Choroid plexus epithelial cell (primary cell): Measurements from ENCODE around the gene PPP1R26.
"Not testable (repeated sequence)": the region's sequence is repeated elsewhere in the genome, so short reads cannot be mapped to it uniquely, and the experiment has no call there.

ENCODE experiments used
- DNase-seq: peaks from one replicate; pipeline ENCODE4 v3.0.0-alpha.2; 2010; ENCODE audit warnings: low read depth
- H3K4me3 ChIP-seq: 2 replicates; pipeline ENCODE4 v1.5.1; 2011; ENCODE audit warnings: low read depth, mild to moderate bottlenecking, control low read depth, low read length, moderate library complexity
- TF ChIP-seq, protein P1 (sequence below): conservative IDR thresholded peaks from 2 replicates; pipeline ENCODE4 v1.5.1; 2011; ENCODE audit warnings: low read depth, mild to moderate bottlenecking, control low read depth, inconsistent platforms, low read length, moderate library complexity

The PPP1R26 gene

DNA sequence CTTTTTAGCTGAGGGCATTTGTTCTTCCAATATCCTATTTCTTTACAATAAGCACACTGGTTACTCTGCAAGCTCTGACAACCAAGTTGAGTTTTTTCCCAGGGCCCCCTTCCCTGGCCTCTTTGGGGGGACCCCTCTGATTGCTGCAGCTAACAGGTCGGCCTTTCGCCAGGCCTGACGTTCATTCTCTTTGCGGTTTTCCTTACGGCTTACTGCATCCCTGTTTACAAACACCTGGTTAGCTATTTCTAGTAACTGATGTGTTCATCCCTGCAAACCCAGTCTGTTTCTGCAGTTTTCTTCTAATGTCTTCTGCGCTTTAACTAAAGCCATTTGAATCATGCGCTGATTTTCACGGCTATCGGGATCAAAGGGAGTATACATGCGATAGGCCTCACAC, 37.5 kb upstream of the PPP1R26 start:
- no peak overlapping the region for H3K4me3 ChIP-seq
- TF ChIP-seq, protein P1, sequence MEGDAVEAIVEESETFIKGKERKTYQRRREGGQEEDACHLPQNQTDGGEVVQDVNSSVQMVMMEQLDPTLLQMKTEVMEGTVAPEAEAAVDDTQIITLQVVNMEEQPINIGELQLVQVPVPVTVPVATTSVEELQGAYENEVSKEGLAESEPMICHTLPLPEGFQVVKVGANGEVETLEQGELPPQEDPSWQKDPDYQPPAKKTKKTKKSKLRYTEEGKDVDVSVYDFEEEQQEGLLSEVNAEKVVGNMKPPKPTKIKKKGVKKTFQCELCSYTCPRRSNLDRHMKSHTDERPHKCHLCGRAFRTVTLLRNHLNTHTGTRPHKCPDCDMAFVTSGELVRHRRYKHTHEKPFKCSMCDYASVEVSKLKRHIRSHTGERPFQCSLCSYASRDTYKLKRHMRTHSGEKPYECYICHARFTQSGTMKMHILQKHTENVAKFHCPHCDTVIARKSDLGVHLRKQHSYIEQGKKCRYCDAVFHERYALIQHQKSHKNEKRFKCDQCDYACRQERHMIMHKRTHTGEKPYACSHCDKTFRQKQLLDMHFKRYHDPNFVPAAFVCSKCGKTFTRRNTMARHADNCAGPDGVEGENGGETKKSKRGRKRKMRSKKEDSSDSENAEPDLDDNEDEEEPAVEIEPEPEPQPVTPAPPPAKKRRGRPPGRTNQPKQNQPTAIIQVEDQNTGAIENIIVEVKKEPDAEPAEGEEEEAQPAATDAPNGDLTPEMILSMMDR, result no peak
- peak; percentile 33 for DNase-seq

DNA sequence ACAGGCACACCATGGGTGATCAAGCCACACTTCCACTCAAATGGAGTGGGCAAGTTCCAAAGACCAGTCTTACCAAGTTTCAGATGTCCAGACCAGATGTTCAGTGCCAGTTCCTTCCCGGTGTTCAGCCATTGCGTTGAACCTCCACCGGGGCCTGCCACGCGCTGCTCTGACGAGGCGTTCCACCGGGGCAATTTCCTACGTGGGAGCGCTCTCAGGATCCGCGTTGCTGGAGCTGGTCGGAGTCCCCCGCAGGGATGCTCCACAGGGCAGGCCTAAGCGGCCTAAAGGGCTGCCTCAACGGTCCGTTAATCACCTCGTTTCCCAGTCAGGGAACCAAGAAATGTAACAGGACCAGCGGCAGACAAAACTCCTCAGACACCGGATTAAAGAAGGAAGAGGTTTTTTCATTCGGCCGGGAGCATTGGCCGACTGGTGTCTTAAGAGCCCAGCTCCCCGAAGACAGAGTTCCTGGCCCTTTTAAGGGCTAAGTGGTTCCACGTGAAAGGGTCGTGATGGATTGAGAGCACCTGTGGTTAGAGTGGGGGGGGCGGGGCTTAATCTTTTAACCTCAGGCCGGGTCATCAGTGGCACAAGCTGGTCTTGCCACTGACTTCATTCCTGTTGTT, 35.7 kb upstream of the PPP1R26 start:
- TF ChIP-seq, protein P1, result no peak
- H3K4me3 ChIP-seq, result no peak overlapping the region
- DNase-seq, result no peak

DNA sequence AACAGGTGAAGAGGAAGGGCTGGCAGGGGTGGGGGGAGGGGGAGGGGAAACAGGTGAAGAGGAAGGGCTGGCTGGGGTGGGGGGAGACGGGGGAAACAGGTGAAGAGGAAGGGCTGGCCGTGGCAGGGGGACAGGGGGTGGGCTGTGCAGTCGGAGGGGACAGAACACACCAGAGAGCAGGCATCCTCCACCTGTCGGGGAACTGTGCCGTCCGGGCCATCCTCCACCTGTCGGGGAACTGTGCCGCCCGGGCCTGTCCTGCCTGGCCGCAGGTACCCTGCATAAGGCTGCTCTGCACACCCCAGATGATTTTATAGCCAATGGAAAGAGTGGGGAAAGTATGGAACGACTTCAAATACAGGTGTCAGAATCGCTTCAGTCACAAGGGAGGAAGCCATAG, 32.5 kb upstream of the PPP1R26 start:
- DNase-seq, result no peak

DNA sequence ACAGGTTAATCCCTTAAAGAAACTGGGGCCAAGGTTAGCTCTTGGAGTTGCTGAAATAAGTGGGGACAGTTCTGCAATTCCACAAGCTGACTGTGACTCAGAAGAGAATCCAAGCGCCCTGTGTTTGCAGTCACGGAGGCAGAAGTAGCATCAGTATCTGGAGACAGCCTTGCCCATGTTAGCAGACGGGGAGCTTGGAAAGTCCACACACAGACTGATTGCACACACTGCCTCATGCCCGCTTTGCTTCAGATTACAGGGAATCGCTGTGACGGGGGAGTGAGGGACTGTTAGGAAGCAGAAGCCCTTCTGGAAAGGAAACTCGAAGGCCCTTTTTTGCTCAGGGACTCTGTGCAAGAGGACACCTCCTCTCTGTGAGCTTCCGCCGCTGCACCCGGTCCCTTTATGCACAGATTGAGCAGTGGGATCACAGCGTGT, 30.9 kb upstream of the PPP1R26 start:
- DNase-seq, result no peak
- TF ChIP-seq, protein P1, result no peak
- no peak overlapping the region for H3K4me3 ChIP-seq

More for the DNA sequence above, 32.5 kb upstream of the PPP1R26 start:
- TF ChIP-seq, protein P1, result no peak
- no peak overlapping the region for H3K4me3 ChIP-seq

DNA sequence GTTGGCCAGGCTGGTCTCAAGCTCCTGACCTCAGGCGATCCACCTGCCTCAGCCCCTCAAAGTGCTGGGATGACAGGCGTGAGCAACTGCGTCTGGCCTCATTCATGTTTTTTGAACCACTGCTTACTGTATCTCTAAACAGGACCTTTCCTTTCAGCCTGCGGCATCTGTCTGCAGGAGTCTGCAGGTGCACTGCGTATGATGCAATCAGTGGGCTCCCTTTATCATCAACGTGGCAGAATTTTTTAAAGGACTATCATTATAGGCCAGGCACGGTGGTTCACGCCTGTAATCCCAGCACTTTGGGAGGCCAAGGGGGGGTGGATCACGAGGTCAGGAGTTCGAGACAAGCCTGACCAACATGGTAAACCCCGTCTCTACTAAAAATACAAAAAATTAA, 30.1 kb upstream of the PPP1R26 start:
- H3K4me3 ChIP-seq, DNase-seq: not testable (repeated sequence)

DNA sequence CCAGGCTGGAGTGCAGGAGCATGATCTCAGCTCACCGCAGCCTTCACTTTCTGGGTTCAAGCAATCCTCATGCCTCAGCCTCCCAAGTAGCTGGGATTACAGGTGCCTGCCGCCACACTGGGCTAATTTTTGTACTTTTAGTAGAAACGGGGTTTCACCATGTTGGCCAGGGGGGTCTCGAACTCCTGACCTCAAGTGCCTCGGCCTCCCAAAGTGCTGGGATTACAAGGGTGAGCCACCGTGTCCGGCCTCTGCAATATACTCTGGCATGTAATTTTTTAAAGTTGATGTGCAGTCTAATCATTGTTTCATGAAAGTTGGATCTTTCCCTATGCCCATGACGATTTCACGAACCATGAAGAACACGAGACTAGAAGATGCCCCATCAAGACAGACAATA, 28.6 kb upstream of the PPP1R26 start:
- no peak overlapping the region for H3K4me3 ChIP-seq
- TF ChIP-seq, protein P1, result no peak
- no peak for DNase-seq

DNA sequence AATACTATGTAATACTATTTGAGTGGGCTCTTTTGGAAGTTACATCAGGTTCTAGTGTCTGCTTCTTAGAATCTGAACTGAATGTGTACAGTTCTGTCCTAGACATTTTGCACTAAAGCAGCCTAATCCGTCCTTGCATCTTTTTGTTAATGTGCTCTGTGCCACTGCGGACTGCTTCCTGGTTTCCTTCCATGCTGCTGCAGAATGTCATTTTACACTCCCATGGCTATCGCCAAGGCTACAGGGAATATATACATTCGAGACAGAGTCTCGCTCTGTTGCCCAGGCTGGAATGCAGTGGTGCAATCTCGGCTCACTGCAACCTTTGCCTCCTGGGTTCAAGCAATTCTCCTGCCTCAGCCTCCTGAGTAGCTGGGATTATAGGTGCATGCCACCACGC, 27.7 kb upstream of the PPP1R26 start:
- not testable (repeated sequence) for DNase-seq, H3K4me3 ChIP-seq

DNA sequence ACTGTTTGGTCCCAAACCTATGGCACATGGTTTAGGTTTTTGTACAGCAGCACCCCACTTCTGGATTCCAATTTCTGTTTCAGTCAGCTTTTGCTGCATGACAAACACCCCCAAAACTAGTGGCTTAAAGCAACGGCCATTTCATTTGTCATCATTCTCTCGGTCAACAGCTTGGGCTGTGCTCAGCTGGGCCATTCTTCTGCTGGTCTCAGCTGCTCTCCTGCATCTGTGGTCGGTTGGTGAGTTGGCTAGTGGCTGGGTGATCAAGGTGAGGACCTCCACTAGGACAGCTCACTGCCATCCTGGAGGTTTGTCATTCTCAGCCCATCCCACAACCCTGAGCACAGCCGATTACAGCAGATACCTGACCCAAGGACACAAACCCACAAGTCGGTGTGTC, 24.8 kb upstream of the PPP1R26 start:
- no peak for DNase-seq

More for the DNA sequence above, 24.8 kb upstream of the PPP1R26 start:
- TF ChIP-seq, protein P1, result no peak
- H3K4me3 ChIP-seq, result no peak overlapping the region
